Spleen (tissue), 11 donors: ENCODE data around the gene ENOX2. TPM values are rescaled to one million over a fixed set of nuclear protein-coding genes. Genes with fewer than 3 reads are reported as not detected.

ENCODE experiments used
- DNase-seq: peaks from one replicate; pipeline ENCODE4 v3.0.0-alpha.2; 2020
- H3K27ac ChIP-seq, 8 donors: fragments of 200-600 bp; sonication (generic) in 7 of 8; 1 replicate in 4 of 8; 2 replicates in 4 of 8; pipeline versions ENCODE4 v1.5.0 to v1.8.0; 2016 to 2021; ENCODE audit warnings: inconsistent platforms in 4 of 8, mild to moderate bottlenecking in 4 of 8, moderate library complexity in 1 of 8
- H3K27me3 ChIP-seq, 7 donors: fragments of 200-600 bp; sonication (generic) in 6 of 7; replicated peaks in 1 of 7; 1 replicate in 4 of 7; 2 replicates in 3 of 7; pipeline versions ENCODE4 v1.5.0 to v1.8.0; 2016 to 2021; ENCODE audit warnings: inconsistent platforms in 3 of 7, mild to moderate bottlenecking in 1 of 7
- H3K36me3 ChIP-seq, 6 donors: fragments of 200-600 bp; sonication (generic) in 5 of 6; 1 replicate in 4 of 6; 2 replicates in 2 of 6; pipeline versions ENCODE4 v1.5.0 to v1.8.0; 2016 to 2021; ENCODE audit warnings: inconsistent platforms in 2 of 6
- H3K4me1 ChIP-seq, 6 donors: fragments of 200-600 bp; sonication (generic) in 5 of 6; 1 replicate in 3 of 6; 2 replicates in 3 of 6; pipeline versions ENCODE4 v1.5.0 to v1.8.0; 2016 to 2021; ENCODE audit warnings: inconsistent platforms in 3 of 6
- H3K4me3 ChIP-seq, 8 donors: fragments of 200-600 bp; sonication (generic) in 7 of 8; 1 replicate in 4 of 8; 2 replicates in 4 of 8; pipeline versions ENCODE4 v1.5.0 to v1.8.0; 2016 to 2021; ENCODE audit warnings: inconsistent platforms in 4 of 8, mild to moderate bottlenecking in 4 of 8, moderate library complexity in 2 of 8
- H3K9me3 ChIP-seq, 8 donors: fragments of 200-600 bp; sonication (generic) in 7 of 8; 1 replicate in 4 of 8; 2 replicates in 4 of 8; pipeline versions ENCODE4 v1.5.0 to v1.8.0; 2016 to 2021; ENCODE audit warnings: inconsistent platforms in 4 of 8
- CTCF ChIP-seq, 11 experiments: fragments of 200-600 bp in 7 of 11; fragments of 450-650 bp in 4 of 11; sonication (generic) in 4 of 11; IDR thresholded peaks in 8 of 11; conservative IDR thresholded peaks in 3 of 11; 1 replicate in 7 of 11; 2 replicates in 4 of 11; pipeline versions ENCODE4 v1.4.0 to v1.8.0; 2016 to 2021; ENCODE audit warnings: antibody characterized with exemption in 11 of 11, inconsistent platforms in 4 of 11, mild to moderate bottlenecking in 1 of 11
- POLR2A ChIP-seq, 3 donors: fragments of 450-650 bp; IDR thresholded peaks; one replicate each; pipeline ENCODE4 v1.5.1; 2017; ENCODE audit warnings: antibody characterized with exemption in 3 of 3, mild to moderate bottlenecking in 1 of 3
- POLR2AphosphoS5 ChIP-seq, 3 donors: sonication (generic); formaldehyde crosslinking; IDR thresholded peaks; one replicate each; pipeline ENCODE4 v1.5.1; 2017; ENCODE audit warnings: antibody characterized with exemption in 3 of 3
- WGBS, 5 donors: extraction: QIAGEN DNeasy Blood & Tissue Kit in 3 of 5; methylation state at CpG; one replicate each; pipeline versions ENCODE4 v1.1.5 to v1.1.7; 2013 to 2018; 5-methylcytosine and 5-hydroxymethylcytosine counted together
- intact Hi-C: fragments of 100-400 bp; cut with DNase I; formaldehyde crosslinking; loops from one replicate; pipeline ENCODE4 v1.15.0; 2023; ENCODE audit warnings: low total_unique reads
- polyA plus RNA-seq, 3 donors: library from polyadenylated mRNA; stranded (reverse); fragments of 200-250 nt; gene quantifications; one replicate each; pipeline ENCODE4 v1.2.1, GENCODE V29; 2013
- total RNA-seq, 7 donors: library from RNA; depleted of rRNA in 3 of 7; stranded (reverse); fragments of >200 nt in 3 of 7; fragmentation: NEBNext Ultra II Directional in 4 of 7; extraction: Animal tissue kit (Norgen Biotek cat#: 25700) in 4 of 7; gene quantifications; one replicate each; pipeline versions ENCODE4 v1.1.0 to v1.2.1, GENCODE V29; 2016 to 2021
- donor health status: healthy with polysubstance abuse.
- donor health status: DM: no; HTN: no; CAD: no; lungs with moderate emphysema.
- donor health status: DM: no; HTN: no; CAD: no.
- donor health status: Bipolar disorder and iron deficiency.
- donor health status: healthy.
- donor health status: DM: no; HTN: no; CAD: no.
- donor health status: DM: yes; HTN: yes; CAD: no.

The ENOX2 gene
- total and polyA plus RNA-seq, 10 donors = 5.2 to 30.0 (median 17.4) TPM

- H3K36me3 ChIP-seq = peaks cover 0 to 8% (median 0%) of the 10 kb centered on the region in 6 donors
- DNase-seq = no peak
- no peaks in the 10 kb centered on the region for H3K27me3 ChIP-seq
- intact Hi-C loops = no loop called here
- WGBS, 5 donors = 68 to 96% (median 86%) methylated on average over 3 of the region's 3 CpGs
- no peaks in the 10 kb centered on the region for H3K4me1 ChIP-seq
- no peaks in the 10 kb centered on the region for H3K9me3 ChIP-seq
- H3K27ac ChIP-seq = no peak overlapping the region
- no peak for TF ChIP-seq POLR2A (IDR thresholded peaks at IDR 0.05)
- no peak for TF ChIP-seq CTCF (IDR thresholded peaks at IDR 0.05 in 8 of 11, conservative IDR thresholded peaks at IDR 0.05 in 3 of 11)
- H3K4me3 ChIP-seq = no peak overlapping the region
These were observed 197.4 kb downstream of the ENOX2 start for GRCh38 chrX:130705591-130705990.

- H3K27ac ChIP-seq = no peak overlapping the region
These were observed 198.7 kb downstream of the ENOX2 start for GRCh38 chrX:130704053-130705038.

GRCh38 chrX:130702867-130703707 lies 199.9 kb downstream of the ENOX2 start:
- Histone ChIP-seq H3K27me3 (no peaks in the 10 kb centered on the region), H3K4me3 (no peak overlapping the region), H3K9me3 (no peaks in the 10 kb centered on the region), H3K36me3 (peaks cover 0 to 8% (median 0%) of the 10 kb centered on the region in 6 donors), H3K4me1 (no peaks in the 10 kb centered on the region), H3K27ac (no peak overlapping the region)
- DNase-seq = no peak
- intact Hi-C loops = no loop called here
- 73 to 92% (median 89%) methylated on average over 6 of the region's 6 CpGs for WGBS, 5 donors
- no peak for TF ChIP-seq POLR2AphosphoS5 (IDR thresholded peaks at IDR 0.05)
- TF ChIP-seq CTCF (IDR thresholded peaks at IDR 0.05 in 8 of 11, conservative IDR thresholded peaks at IDR 0.05 in 3 of 11) = no peak
- TF ChIP-seq POLR2A (IDR thresholded peaks at IDR 0.05) = no peak

More at GRCh38 chrX:130704053-130705038, 198.7 kb downstream of the ENOX2 start:
- H3K9me3 ChIP-seq = no peaks in the 10 kb centered on the region
- H3K27me3 ChIP-seq = no peaks in the 10 kb centered on the region
- WGBS, 5 donors = 74 to 96% (median 83%) methylated on average over 4 of the region's 4 CpGs
- peaks cover 0 to 8% (median 0%) of the 10 kb centered on the region in 6 donors for H3K36me3 ChIP-seq
- intact Hi-C loops = no loop called here
- no peak overlapping the region for H3K4me3 ChIP-seq
- H3K4me1 ChIP-seq = no peaks in the 10 kb centered on the region
- no peak for TF ChIP-seq POLR2A (IDR thresholded peaks at IDR 0.05)
- no peak for TF ChIP-seq POLR2AphosphoS5 (IDR thresholded peaks at IDR 0.05)
- TF ChIP-seq CTCF (IDR thresholded peaks at IDR 0.05 in 8 of 11, conservative IDR thresholded peaks at IDR 0.05 in 3 of 11) = no peak
- DNase-seq = no peak
